Neuron (in vitro differentiated cells): Measurements from ENCODE around the gene GPC6.
"Not testable (repeated sequence)": the region's sequence is repeated elsewhere in the genome, so short reads cannot be mapped to it uniquely, and the experiment has no call there.

Experiments
- H2AFZ ChIP-seq: one replicate; pipeline ENCODE4 v1.6.1; 2013; ENCODE audit warnings: low read depth, mild to moderate bottlenecking, inconsistent platforms, low read length, moderate library complexity
- H3K27me3 ChIP-seq: one replicate; pipeline ENCODE4 v1.6.1; 2013; ENCODE audit warnings: low read length; ENCODE audit not compliant: insufficient read depth
- H3K36me3 ChIP-seq: one replicate; pipeline ENCODE4 v1.6.1; 2013; ENCODE audit warnings: low read length; ENCODE audit not compliant: insufficient read depth
- H3K4me1 ChIP-seq: one replicate; pipeline ENCODE4 v1.6.1; 2013; ENCODE audit warnings: low read length; ENCODE audit not compliant: insufficient read depth
- H3K4me3 ChIP-seq: 2 replicates; pipeline ENCODE4 v1.5.1; 2013; ENCODE audit warnings: mild to moderate bottlenecking, low read length, moderate library complexity
- H3K9me3 ChIP-seq: one replicate; pipeline ENCODE4 v1.6.1; 2013; ENCODE audit warnings: low read length

The GPC6 gene

DNA sequence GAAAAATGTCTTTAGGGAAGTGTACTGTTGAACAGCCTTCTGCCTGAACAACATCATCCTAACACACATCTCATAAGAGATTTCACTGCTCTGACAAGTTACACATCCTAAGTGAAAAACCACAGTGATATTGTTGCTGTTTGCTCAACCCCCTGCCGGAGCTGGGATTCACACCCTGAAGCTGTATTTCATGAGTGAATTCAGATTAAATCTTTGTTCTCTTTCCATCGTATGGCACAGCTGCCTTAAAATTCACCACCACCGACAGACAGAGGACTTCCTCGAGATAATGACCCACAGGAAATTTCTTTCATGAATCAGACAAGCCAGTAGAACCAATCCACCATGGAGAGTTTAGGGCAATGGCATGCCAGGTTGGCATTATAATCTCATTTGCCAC lies 972.1 kb downstream of the GPC6 start:
- Histone ChIP-seq H3K36me3 (no peaks in the 10 kb centered on the region), H3K27me3 (no peaks in the 10 kb centered on the region), H3K9me3 (no peaks in the 10 kb centered on the region), H2AFZ (no peak overlapping the region), H3K4me1 (peaks cover under 1% of the 10 kb centered on the region), H3K4me3 (no peak overlapping the region)

DNA sequence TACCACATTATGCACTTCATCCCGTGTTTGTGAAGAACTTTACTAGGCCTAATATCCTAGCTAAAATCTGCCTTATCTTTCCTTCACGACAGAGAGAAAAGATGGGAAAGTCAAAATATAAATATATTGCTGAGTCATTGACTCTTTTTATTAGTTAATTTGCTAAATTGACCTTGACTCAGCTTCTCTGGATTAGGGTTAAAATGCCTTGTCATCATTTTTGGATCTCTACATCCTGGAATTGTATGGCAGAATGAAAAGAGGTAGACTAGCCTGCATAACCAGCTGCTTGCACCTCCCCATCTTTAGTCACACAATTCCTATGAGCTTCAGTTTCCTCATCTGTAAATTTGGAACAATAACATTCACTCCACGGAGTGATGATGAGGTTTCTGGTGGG lies 972.5 kb downstream of the GPC6 start:
- Histone ChIP-seq H3K4me1 (no peaks in the 10 kb centered on the region), H3K36me3 (no peaks in the 10 kb centered on the region), H3K27me3 (no peaks in the 10 kb centered on the region), H3K9me3 (no peaks in the 10 kb centered on the region), H3K4me3 (no peak overlapping the region), H2AFZ (no peak overlapping the region)

DNA sequence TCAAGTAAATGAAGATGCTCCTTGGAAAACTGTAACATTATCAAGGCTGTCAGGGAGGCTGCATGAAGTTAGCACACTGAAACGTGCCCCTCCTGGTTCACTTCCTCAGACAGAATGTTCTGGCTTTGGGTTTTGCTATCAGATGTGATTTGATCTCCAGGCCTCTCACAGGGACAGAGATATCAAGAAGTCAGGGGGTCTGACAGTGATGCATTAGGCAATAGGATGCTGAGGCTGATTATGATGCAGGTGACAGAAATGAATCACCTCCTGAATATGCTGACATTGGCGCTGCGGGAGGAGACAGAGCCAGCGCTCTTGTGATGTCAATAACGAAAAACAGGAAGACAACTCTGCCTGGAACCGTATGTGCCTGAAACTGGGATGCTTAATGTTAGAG lies 974.4 kb downstream of the GPC6 start:
- Histone ChIP-seq H3K4me1 (no peaks in the 10 kb centered on the region), H3K4me3 (no peak overlapping the region), H2AFZ (no peak overlapping the region), H3K9me3 (no peaks in the 10 kb centered on the region), H3K27me3 (no peaks in the 10 kb centered on the region), H3K36me3 (no peaks in the 10 kb centered on the region)

DNA sequence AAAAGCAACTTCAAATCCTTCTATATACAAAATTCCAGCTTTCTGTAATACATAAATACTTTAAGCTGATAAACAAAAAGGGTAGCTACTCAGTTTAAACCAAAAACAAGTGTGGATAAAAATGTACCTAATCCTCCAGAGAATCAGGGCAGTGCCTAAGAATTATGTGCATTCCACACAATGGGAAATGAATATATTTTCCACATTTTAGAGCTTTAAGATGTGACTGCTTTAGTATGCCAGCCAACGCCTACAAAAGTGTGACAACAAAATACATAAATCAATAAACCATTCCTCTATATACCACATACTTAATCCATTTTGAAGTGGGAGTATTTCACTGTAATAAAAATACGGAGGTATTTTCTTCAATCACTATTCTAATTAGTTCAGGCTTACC lies 977.6 kb downstream of the GPC6 start:
- H3K9me3 ChIP-seq, result no peaks in the 10 kb centered on the region
- no peak overlapping the region for H3K4me3 ChIP-seq
- no peaks in the 10 kb centered on the region for H3K4me1 ChIP-seq
- no peaks in the 10 kb centered on the region for H3K36me3 ChIP-seq
- H2AFZ ChIP-seq, result no peak overlapping the region
- H3K27me3 ChIP-seq, result no peaks in the 10 kb centered on the region

DNA sequence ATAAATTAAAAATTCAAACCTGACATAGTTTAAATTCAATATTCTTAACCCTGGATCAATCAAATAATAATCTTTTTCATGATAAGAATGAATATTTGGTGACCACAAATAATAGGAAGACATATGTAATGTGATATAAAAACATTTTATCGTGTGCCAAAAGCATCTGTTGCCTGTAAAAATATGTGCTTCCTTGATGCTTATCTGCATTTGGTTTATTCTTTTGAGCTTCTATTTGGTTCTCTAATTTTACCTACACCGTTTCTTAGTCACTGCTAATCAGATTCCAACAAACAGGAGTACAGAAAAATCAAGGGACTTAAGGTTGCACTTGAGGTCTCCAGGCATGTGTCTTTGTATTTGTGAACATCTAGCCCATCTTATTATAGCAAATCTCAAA lies 978.3 kb downstream of the GPC6 start:
- Histone ChIP-seq H3K4me1 (no peaks in the 10 kb centered on the region), H3K27me3 (no peaks in the 10 kb centered on the region), H3K9me3 (no peaks in the 10 kb centered on the region), H2AFZ (no peak overlapping the region), H3K36me3 (no peaks in the 10 kb centered on the region), H3K4me3 (no peak overlapping the region)

DNA sequence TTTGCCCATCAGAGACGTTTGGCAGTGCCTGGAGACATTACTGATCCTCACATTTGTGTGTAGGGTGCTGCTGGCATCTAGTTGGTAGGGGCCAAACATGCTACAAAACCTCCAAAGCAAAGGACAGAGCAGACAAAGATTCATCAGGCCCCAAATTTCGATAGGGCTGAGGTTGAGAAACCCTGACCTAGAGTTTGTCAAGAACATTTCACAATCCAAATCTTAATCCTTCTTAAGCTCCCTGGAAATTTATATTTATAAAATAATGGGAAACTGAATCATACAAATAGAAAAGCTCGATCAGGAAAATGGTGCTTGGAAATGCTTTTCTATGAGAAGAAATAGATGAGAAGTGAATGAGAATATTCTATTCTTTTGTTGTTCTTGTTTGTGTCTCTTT lies 979.3 kb downstream of the GPC6 start:
- Histone ChIP-seq H3K4me1 (no peaks in the 10 kb centered on the region), H3K9me3 (no peaks in the 10 kb centered on the region), H3K27me3 (no peaks in the 10 kb centered on the region), H3K36me3 (no peaks in the 10 kb centered on the region), H2AFZ (no peak overlapping the region), H3K4me3 (no peak overlapping the region)

DNA sequence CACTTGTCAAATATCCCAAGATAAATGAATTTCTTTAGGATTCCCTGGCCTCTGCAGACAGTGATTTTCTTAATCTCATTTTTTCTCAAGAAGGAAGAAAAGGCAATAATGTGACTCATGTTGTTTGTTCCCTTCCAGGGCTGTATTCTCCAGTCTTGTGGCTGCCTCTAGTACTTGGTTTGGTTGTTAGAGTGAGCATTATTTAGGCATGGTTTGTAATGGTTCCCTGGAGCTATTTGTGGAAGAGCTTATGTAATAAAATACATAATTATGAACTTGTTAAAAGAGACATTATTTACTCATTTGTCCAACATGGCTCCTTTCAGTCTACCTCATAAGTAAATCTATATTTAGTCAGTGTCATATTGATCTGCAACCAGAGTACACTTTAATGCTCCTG lies 982.5 kb downstream of the GPC6 start:
- no peaks in the 10 kb centered on the region for H3K36me3 ChIP-seq

DNA sequence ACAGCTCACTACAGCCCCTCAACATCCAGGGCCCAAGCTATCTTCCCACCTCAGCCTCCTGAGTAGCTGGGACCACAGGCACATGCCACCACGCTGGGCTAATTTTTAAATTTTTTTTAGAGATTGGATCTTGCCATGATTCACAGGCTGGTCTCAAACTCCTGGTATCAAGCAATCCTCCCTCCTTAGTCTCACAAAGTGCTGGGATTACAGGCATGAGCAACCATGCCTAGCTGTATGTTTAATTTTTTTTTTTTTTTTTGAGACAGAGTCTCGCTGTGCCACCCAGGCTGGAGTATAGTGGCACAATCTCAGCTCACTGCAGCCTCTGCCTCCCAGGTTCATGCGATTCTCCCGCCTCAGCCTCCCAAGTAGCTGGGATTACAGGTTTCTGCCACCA lies 983.3 kb downstream of the GPC6 start:
- not testable (repeated sequence) for H2AFZ ChIP-seq, H3K27me3 ChIP-seq, H3K4me3 ChIP-seq, H3K4me1 ChIP-seq, H3K9me3 ChIP-seq, H3K36me3 ChIP-seq

More for the DNA sequence above, 982.5 kb downstream of the GPC6 start:
- Histone ChIP-seq H3K9me3 (no peaks in the 10 kb centered on the region), H3K27me3 (no peaks in the 10 kb centered on the region), H2AFZ (no peak overlapping the region), H3K4me3 (no peak overlapping the region), H3K4me1 (no peaks in the 10 kb centered on the region)

DNA sequence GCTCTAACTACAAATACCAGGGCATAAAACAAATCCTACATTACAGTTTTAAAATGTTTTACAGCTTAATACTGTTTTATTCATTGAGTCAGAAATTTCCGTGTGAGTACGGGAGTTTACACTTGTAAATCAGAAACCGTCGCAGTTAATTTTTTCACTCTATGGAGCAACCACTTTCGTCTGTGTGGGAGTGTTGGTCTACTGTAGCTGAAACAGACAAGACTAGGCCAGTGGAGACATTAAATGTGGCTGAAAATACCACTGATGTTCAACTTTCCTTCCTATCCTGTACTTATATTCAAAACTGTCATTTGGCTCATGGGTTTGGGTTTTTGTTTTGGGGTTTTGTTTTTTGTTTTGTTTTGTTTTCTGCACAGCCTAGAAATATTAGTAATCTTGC lies 984.2 kb downstream of the GPC6 start:
- Histone ChIP-seq H3K4me3 (no peak overlapping the region), H3K27me3 (no peaks in the 10 kb centered on the region), H3K9me3 (no peaks in the 10 kb centered on the region), H3K36me3 (no peaks in the 10 kb centered on the region), H3K4me1 (peaks cover 8% of the 10 kb centered on the region), H2AFZ (no peak overlapping the region)

DNA sequence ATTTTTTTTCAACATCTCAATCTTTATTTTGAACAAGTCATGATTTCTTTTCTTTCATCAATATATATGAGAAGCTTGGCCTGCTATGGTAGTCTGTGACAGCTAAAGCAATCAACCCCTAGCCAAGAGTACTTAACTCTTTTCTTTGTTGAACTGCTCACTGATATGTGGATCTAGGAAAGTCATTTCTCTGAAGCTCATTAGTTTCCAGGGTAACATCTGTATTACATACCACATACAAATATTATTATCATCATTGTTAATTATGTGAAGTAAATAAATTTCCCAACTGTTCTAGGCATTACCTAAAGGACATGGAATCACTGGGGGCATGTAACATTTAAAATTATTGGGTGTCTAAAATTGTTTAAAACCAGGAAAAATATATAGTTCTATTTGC lies 985.6 kb downstream of the GPC6 start:
- no peaks in the 10 kb centered on the region for H3K9me3 ChIP-seq
- peaks cover 22% of the 10 kb centered on the region for H3K4me1 ChIP-seq
- H3K27me3 ChIP-seq, result no peaks in the 10 kb centered on the region
- no peak overlapping the region for H3K4me3 ChIP-seq
- no peak overlapping the region for H2AFZ ChIP-seq
- H3K36me3 ChIP-seq, result no peaks in the 10 kb centered on the region

DNA sequence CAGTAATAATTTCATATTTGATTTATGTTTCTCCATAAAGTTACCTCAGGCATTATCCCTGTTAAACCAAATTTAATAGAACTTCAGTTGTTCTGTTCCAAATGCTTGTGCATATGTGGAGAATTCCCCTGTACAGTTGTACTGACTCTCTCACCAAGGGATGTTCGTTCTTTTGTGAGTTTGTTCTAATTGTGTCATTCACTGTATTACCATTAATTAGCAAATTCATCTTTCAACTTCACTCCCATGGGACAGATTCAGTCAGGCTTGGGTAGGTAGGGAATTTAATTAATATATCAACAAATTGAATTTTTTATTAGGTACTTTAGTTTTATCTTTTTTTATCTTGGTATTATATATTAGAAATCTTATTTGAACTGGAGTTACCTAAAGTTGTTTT lies 987.5 kb downstream of the GPC6 start:
- Histone ChIP-seq H3K9me3 (no peaks in the 10 kb centered on the region), H3K36me3 (no peaks in the 10 kb centered on the region), H3K4me1 (peaks cover 37% of the 10 kb centered on the region), H3K4me3 (no peak overlapping the region), H3K27me3 (no peaks in the 10 kb centered on the region), H2AFZ (no peak overlapping the region)

DNA sequence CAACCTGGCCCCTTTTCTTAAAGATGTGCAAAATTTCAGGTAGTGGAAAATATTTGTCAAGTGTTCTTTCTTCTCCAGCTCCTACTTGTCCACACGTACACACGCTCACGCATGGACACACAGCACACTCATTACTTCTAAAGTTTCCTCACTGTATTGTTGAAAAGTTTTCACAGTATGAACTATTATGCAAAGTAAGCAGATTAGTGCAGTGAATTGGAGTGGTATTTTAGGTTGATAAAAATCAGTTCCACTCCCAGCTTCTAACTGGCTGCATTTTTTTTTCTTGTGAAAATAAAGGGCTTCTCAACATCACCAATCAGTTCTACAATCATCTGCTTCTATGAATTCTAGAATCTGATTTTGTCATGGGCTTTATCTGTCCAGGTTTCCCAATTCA lies 988.4 kb downstream of the GPC6 start:
- Histone ChIP-seq H3K4me1 (peaks cover 37% of the 10 kb centered on the region), H3K4me3 (no peak overlapping the region), H3K9me3 (no peaks in the 10 kb centered on the region), H3K27me3 (no peaks in the 10 kb centered on the region), H3K36me3 (no peaks in the 10 kb centered on the region), H2AFZ (no peak overlapping the region)

DNA sequence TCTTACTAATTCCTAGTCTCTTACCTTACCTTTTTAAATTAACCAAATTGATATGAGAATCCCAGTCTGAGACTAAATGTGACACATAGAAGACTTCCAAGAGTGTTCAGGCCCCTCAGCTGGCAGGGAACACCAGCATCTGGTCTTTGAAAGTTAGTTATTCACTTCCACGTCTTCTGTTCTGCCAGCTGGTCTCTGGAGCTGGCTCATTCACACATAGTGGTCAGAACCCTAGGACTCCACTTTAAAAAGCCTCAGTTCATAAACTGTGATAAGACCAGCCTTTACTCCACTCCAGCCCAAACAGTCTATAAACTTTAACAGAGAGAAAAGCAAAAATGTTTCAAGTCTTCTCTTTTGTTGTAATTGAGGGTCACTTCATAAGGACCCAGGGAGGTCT lies 989.9 kb downstream of the GPC6 start:
- Histone ChIP-seq H3K27me3 (no peaks in the 10 kb centered on the region), H2AFZ (no peak overlapping the region), H3K4me1 (peaks cover 37% of the 10 kb centered on the region), H3K9me3 (no peaks in the 10 kb centered on the region), H3K4me3 (no peak overlapping the region), H3K36me3 (no peaks in the 10 kb centered on the region)

DNA sequence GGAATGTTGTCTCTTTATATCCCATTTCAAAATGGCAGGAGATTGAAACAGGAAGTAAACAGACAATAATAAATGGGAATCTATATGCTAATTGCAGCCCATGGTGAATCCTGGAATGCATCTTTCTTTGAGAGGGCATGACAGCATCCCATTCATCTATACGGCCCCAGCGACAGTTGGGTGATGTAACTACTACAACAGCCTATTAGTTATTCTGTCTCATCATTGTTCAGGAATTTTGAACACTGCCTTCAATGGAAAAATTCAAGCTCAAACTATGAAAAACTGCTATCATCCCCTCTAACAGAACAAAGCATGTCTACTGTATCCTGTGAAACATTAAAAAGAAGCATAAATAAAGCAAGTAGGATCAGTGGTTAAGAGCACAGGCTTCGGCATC lies 990.8 kb downstream of the GPC6 start:
- Histone ChIP-seq H3K9me3 (no peaks in the 10 kb centered on the region), H3K4me1 (peaks cover 37% of the 10 kb centered on the region), H3K27me3 (no peaks in the 10 kb centered on the region), H2AFZ (no peak overlapping the region), H3K4me3 (no peak overlapping the region), H3K36me3 (no peaks in the 10 kb centered on the region)
